ENCODE measurements around the gene DPP7. TPM values are rescaled to one million over a fixed set of nuclear protein-coding genes. Genes with fewer than 3 reads are reported as not detected.
"Not testable (repeated sequence)": the region's sequence is repeated elsewhere in the genome, so short reads cannot be mapped to it uniquely, and the experiment has no call there.

DPP7 gene
- total and polyA plus RNA-seq, 10 of the 15 experiments (the other 5 are each of a cell fraction or from before 2014, with no cell fraction given), result 0.68 to 245 (median 106) TPM

- POLR2A ChIA-PET, result interaction anchor here (0.5 to 2.6 kb wide), 12 partner anchors 28 to 333 kb away, joined by 3 to 18 read pairs (median 4); partner anchors contain the start of genes TMEM210 and TUBB4B
- H3K9me3 ChIP-seq (replicated peaks; ENCODE audit: control insufficient read depth, insufficient read depth, low read length); H3K27me3 ChIP-seq (replicated peaks in 1 of 2; ENCODE audit: control insufficient read depth in 2 of 2, insufficient read depth in 2 of 2, low read length in 1 of 2); H4K20me1 ChIP-seq (ENCODE audit: control insufficient read depth, insufficient read depth); H2AFZ ChIP-seq (ENCODE audit: control insufficient read depth, low read depth, low read length); FAIRE-seq; H3K36me3 ChIP-seq (ENCODE audit: control insufficient read depth in 2 of 2, insufficient read depth in 2 of 2, low read length in 1 of 2); BruUV-seq (replicated peaks); DNase-seq (ENCODE audit: low read depth, low spot score); H3K9ac ChIP-seq (ENCODE audit: control insufficient read depth, insufficient read depth, low read length): not testable (repeated sequence)
- CTCF ChIA-PET, result interaction anchor here (0.8 to 2.6 kb wide), 10 partner anchors 27 to 114 kb away, joined by 3 to 16 read pairs (median 3); partner anchors contain the start of genes CYSRT1 and RNF224
- Histone ChIP-seq H3K4me1 (ENCODE audit: control insufficient read depth, insufficient read depth, low read length) (peaks cover 41% of the 10 kb centered on the region), H3K4me3 (0 out of 2 replicates have a peak overlapping the region, but pooled peaks have one; percentile 3), H3K79me2 (ENCODE audit: control insufficient read depth, insufficient read depth, low read length) (peaks cover 14% of the 10 kb centered on the region), H3K27ac (ENCODE audit: control insufficient read depth, insufficient read depth) (peak overlapping the region; percentile 47), H3K4me2 (ENCODE audit: control insufficient read depth, insufficient read depth) (peak overlapping the region; percentile 58)
- ATAC-seq, result peak; percentile 54
- SMC1A ChIA-PET (ENCODE audit: uncharacterized antibody, unreplicated experiment), result interaction anchor here (0.8 to 2.6 kb wide), 3 partner anchors 8 to 117 kb away, joined by 3 to 14 read pairs (median 4); no protein-coding TSS in a partner anchor
- TF ChIP-seq ZNF217 (IDR thresholded peaks at IDR 0.05), result 0 out of 2 replicates have a peak, but pooled peaks have one; percentile 22
- peak; percentile 36; the same call in 1 of the 2 replicates for TF ChIP-seq ZNF384 (IDR thresholded peaks at IDR 0.05; ENCODE audit: borderline replicate concordance, low read depth, low read length)
- intact Hi-C loops (cut with micrococcal nuclease; ENCODE audit: unreplicated experiment), result loop anchor here (2.0 kb wide), 1 partner anchor 78 kb away; the partner anchor contains the start of gene TPRN
- WGBS (ENCODE audit: insufficient coverage, insufficient replicate concordance, low lambda C conversion rate, missing lambda C conversion rate), result 16% methylated on average over 14 of the region's 16 CpGs
- RAD21 ChIA-PET (ENCODE audit: unreplicated experiment), result interaction anchor here (0.7 to 2.9 kb wide), 7 partner anchors 27 to 118 kb away, joined by 3 to 26 read pairs (median 5); partner anchors contain the start of genes CYSRT1, RNF208, RNF224 and TUBB4B
- in situ Hi-C loops (cut with MboI), result loop anchor here (5.0 kb wide), 1 partner anchor 104 kb away; the partner anchor contains the start of genes CYSRT1 and RNF224
Measured at GRCh38 chr9:137122796-137123467, 8.4 kb upstream of the DPP7 start.
